Esophagus muscularis mucosa (tissue), 4 donors: ENCODE results near the gene EMC10. TPM values are rescaled to one million over a fixed set of nuclear protein-coding genes. Genes with fewer than 3 reads are reported as not detected.

ENCODE experiments used
- DNase-seq: peaks from one replicate; pipeline ENCODE4 v3.0.0-alpha.2; 2017; ENCODE audit errors: extremely low spot score
- H3K27ac ChIP-seq, 4 donors: fragments of 200-600 bp; sonication (generic); replicated peaks in 1 of 4; 1 replicate in 3 of 4; 2 replicates in 1 of 4; pipeline ENCODE4 v1.5.1; 2016 to 2019; ENCODE audit warnings: mild to moderate bottlenecking in 1 of 4
- H3K27me3 ChIP-seq, 4 donors: fragments of 200-600 bp; sonication (generic); one replicate each; pipeline versions ENCODE4 v1.5.1 to v1.6.0; 2016 to 2019
- H3K36me3 ChIP-seq, 4 donors: fragments of 200-600 bp; sonication (generic); one replicate each; pipeline ENCODE4 v1.5.1; 2016 to 2019
- H3K4me1 ChIP-seq, 4 donors: fragments of 200-600 bp; sonication (generic); one replicate each; pipeline ENCODE4 v1.5.1; 2016 to 2019
- H3K4me3 ChIP-seq, 4 donors: fragments of 200-600 bp; sonication (generic); 1 replicate in 2 of 4; 2 replicates in 2 of 4; pipeline ENCODE4 v1.5.1; 2016 to 2019; ENCODE audit warnings: mild to moderate bottlenecking in 4 of 4, moderate library complexity in 1 of 4
- H3K9me3 ChIP-seq, 4 donors: fragments of 200-600 bp; sonication (generic); 1 replicate in 3 of 4; 2 replicates in 1 of 4; pipeline ENCODE4 v1.5.1; 2016 to 2019
- CTCF ChIP-seq, 3 experiments: fragments of 200-600 bp in 2 of 3; fragments of 450-650 bp in 1 of 3; sonication (generic) in 2 of 3; IDR thresholded peaks; one replicate each; pipeline ENCODE4 v1.5.1; 2017 to 2019; ENCODE audit warnings: antibody characterized with exemption in 3 of 3, mild to moderate bottlenecking in 2 of 3, moderate library complexity in 1 of 3
- EP300 ChIP-seq: sonication (generic); formaldehyde crosslinking; IDR thresholded peaks from one replicate; pipeline ENCODE4 v1.6.1; 2017; ENCODE audit warnings: antibody characterized with exemption
- POLR2A ChIP-seq: fragments of 450-650 bp; IDR thresholded peaks from one replicate; pipeline ENCODE4 v1.6.1; 2017; ENCODE audit warnings: antibody characterized with exemption, moderate library complexity, mild to moderate bottlenecking, low read depth
- POLR2AphosphoS5 ChIP-seq, 2 donors: sonication (generic); formaldehyde crosslinking; IDR thresholded peaks; one replicate each; pipeline ENCODE4 v1.6.1; 2017; ENCODE audit warnings: antibody characterized with exemption in 2 of 2
- WGBS: methylation state at CpG from one replicate; pipeline ENCODE4 v1.1.5; 2018; 5-methylcytosine and 5-hydroxymethylcytosine counted together
- intact Hi-C: fragments of 100-400 bp; cut with DNase I; formaldehyde crosslinking; loops from one replicate; pipeline ENCODE4 v1.15.1; 2023
- total RNA-seq, 4 donors: library from RNA; depleted of rRNA; stranded (reverse); fragments of >200 nt; gene quantifications; one replicate each; pipeline versions ENCODE4 v1.1.0 to v1.2.1, GENCODE V29; 2016

Gene EMC10
- total RNA-seq, 4 donors from 2014 or later: 41.1 to 79.1 (median 59.7) TPM

- intact Hi-C loops: no loop called here
- TF ChIP-seq EP300 (no peak), CTCF (IDR thresholded peaks at IDR 0.05) (no peak), POLR2AphosphoS5 (IDR thresholded peaks at IDR 0.05) (no peak), POLR2A (no peak)
- Histone ChIP-seq H3K27me3 (peaks cover 0 to 21% (median 3%) of the 10 kb centered on the region in 4 donors), H3K27ac (no peak overlapping the region), H3K36me3 (peaks cover 0 to 7% (median 0%) of the 10 kb centered on the region in 4 donors), H3K4me3 (no peak overlapping the region), H3K4me1 (peaks cover 0 to 5% (median 0%) of the 10 kb centered on the region in 4 donors), H3K9me3 (no peaks in the 10 kb centered on the region)
- no peak for DNase-seq
- WGBS: 64% methylated on average over 7 of the region's 7 CpGs
These were observed 18.1 kb downstream of the EMC10 start for GRCh38 chr19:50494186-50495019.

GRCh38 chr19:50495020-50495531, 18.8 kb downstream of the EMC10 start:
- WGBS: 90% methylated on average over 5 of the region's 5 CpGs

GRCh38 chr19:50496189-50497021, 20.1 kb downstream of the EMC10 start:
- TF ChIP-seq CTCF (IDR thresholded peaks at IDR 0.05) (no peak), POLR2AphosphoS5 (IDR thresholded peaks at IDR 0.05) (no peak), EP300 (no peak), POLR2A (no peak)
- intact Hi-C loops: no loop called here
- Histone ChIP-seq H3K36me3 (peaks cover 0 to 3% (median 0%) of the 10 kb centered on the region in 4 donors), H3K4me3 (no peak overlapping the region), H3K27me3 (peaks cover 0 to under 1% (median 0%) of the 10 kb centered on the region in 4 donors), H3K9me3 (no peaks in the 10 kb centered on the region), H3K27ac (no peak overlapping the region), H3K4me1 (peaks cover 0 to 14% (median 11%) of the 10 kb centered on the region in 4 donors)
- 68% methylated on average over 28 of the region's 30 CpGs for WGBS
- DNase-seq: no peak

More at GRCh38 chr19:50495020-50495531, 18.8 kb downstream of the EMC10 start:
- Histone ChIP-seq H3K27me3 (peaks cover 0 to 14% (median 1%) of the 10 kb centered on the region in 4 donors), H3K36me3 (peaks cover 0 to 7% (median 0%) of the 10 kb centered on the region in 4 donors), H3K27ac (no peak overlapping the region), H3K9me3 (no peaks in the 10 kb centered on the region), H3K4me1 (peaks cover 0 to 6% (median under 1%) of the 10 kb centered on the region in 4 donors), H3K4me3 (no peak overlapping the region)
- TF ChIP-seq CTCF (IDR thresholded peaks at IDR 0.05): no peak
- TF ChIP-seq EP300: no peak
- no peak for TF ChIP-seq POLR2AphosphoS5 (IDR thresholded peaks at IDR 0.05)
- TF ChIP-seq POLR2A: no peak
- no peak for DNase-seq
- intact Hi-C loops: no loop called here

- intact Hi-C loops: no loop called here
- no peak for DNase-seq
- Histone ChIP-seq H3K27ac (no peak overlapping the region), H3K27me3 (no peaks in the 10 kb centered on the region), H3K9me3 (no peaks in the 10 kb centered on the region), H3K36me3 (peaks cover 0 to 3% (median 0%) of the 10 kb centered on the region in 4 donors), H3K4me1 (peaks cover 0 to 19% (median 17%) of the 10 kb centered on the region in 4 donors), H3K4me3 (no peak overlapping the region)
- TF ChIP-seq EP300 (no peak), CTCF (IDR thresholded peaks at IDR 0.05) (no peak), POLR2AphosphoS5 (IDR thresholded peaks at IDR 0.05) (no peak), POLR2A (no peak)
- WGBS: 78% methylated on average over 8 of the region's 8 CpGs
These were observed 20.7 kb downstream of the EMC10 start for GRCh38 chr19:50497022-50497405.
